ENCODE data around the gene TBC1D14.

DNA sequence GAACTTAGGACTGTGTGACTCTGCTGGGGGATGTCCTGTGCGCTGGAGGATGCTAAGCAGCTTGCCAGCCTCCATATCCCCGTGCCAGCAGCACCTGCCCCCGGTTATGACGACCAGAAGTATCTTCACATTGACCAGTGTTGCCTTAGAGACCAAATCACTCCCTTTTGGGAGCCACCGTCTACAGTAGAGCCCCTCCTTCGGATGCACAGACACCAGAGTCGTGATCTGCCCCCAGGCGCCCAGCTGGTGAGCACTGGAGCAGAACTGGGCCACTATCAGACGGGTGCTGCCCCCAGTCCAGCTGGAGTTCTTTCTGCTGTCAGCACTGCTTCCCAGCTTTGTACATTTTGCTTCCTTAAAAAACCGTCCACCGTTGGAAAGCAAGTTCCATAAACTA lies 103.5 kb downstream of the TBC1D14 start:
- TF ChIP-seq, protein P1, sequence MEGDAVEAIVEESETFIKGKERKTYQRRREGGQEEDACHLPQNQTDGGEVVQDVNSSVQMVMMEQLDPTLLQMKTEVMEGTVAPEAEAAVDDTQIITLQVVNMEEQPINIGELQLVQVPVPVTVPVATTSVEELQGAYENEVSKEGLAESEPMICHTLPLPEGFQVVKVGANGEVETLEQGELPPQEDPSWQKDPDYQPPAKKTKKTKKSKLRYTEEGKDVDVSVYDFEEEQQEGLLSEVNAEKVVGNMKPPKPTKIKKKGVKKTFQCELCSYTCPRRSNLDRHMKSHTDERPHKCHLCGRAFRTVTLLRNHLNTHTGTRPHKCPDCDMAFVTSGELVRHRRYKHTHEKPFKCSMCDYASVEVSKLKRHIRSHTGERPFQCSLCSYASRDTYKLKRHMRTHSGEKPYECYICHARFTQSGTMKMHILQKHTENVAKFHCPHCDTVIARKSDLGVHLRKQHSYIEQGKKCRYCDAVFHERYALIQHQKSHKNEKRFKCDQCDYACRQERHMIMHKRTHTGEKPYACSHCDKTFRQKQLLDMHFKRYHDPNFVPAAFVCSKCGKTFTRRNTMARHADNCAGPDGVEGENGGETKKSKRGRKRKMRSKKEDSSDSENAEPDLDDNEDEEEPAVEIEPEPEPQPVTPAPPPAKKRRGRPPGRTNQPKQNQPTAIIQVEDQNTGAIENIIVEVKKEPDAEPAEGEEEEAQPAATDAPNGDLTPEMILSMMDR (conservative IDR thresholded peaks at IDR 0.05; ENCODE audit: low read length) = no peak
- no peak for TF ChIP-seq EZH2phosphoT487 (IDR thresholded peaks at IDR 0.05; ENCODE audit: borderline replicate concordance, low read depth, low read length)
